ENCODE measurements around the gene LKAAEAR1.

The LKAAEAR1 gene

DNA sequence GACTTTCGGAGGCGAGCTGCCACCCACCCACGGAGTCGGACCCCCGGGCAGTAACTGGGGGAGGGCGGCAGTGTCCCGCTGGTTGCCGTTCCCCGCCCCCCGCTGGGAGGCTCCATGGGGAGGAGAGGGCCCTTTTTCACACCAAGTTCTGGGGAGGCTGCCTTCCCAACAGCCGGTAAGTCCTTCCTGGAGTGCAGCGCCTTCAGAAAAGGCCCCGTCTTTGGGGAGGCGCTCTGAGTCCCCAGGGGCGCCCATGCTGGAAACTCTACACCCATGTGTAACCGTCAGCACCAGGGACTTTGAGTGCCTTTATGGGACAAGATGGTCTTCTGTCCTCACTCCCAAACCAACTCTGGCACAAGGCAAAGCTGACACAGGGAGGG is 34.3 kb downstream of the LKAAEAR1 start:
- DNase-seq, result no peak

DNA sequence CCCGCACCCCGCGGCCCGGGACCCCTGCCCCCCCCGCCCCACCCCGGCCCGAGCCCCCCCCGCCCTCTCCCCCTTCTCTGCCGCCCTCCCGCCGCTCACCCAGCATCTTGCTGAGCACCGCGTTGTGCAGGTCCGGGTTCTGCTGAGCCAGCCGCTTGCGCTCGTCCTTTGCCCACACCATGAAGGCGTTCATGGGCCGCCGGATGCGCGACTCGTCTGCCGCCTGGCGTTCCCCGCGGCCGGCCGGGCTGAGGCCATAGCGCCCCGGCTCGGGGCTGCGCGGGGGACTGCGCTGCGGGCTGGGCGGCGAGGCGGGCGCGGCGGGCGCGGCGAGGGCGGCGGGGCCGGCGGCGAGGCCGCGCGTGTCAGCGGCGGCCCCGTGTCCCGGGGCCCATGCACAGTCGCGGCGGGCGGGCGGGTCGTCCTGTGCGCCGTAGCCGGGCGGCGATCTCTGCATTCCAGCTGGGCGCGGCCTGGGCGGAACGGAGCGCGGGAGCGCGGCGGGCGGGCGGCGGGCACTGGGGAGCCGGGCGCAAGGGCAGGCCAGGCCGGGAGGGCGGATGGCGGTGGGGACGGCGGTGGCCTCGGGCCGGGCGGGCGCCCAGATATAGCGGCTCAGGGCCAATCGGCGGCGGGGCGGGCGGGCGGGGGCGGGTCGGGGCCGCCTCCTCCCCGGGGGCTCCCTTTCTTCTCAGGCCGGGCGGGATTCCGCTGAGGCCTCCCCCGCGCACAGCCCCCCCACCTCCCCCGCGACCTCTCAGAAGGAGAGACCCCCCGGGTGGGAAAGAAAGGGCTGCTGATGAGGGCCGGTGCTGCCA is 34.9 kb downstream of the LKAAEAR1 start, which contains the start of gene SOX18:
Gene SOX18 (minus strand): TSS at position 580 of the 818 bp plus-strand sequence. CDS start 123 bp downstream, at position 457.
- DNase-seq, result peak; percentile 46

DNA sequence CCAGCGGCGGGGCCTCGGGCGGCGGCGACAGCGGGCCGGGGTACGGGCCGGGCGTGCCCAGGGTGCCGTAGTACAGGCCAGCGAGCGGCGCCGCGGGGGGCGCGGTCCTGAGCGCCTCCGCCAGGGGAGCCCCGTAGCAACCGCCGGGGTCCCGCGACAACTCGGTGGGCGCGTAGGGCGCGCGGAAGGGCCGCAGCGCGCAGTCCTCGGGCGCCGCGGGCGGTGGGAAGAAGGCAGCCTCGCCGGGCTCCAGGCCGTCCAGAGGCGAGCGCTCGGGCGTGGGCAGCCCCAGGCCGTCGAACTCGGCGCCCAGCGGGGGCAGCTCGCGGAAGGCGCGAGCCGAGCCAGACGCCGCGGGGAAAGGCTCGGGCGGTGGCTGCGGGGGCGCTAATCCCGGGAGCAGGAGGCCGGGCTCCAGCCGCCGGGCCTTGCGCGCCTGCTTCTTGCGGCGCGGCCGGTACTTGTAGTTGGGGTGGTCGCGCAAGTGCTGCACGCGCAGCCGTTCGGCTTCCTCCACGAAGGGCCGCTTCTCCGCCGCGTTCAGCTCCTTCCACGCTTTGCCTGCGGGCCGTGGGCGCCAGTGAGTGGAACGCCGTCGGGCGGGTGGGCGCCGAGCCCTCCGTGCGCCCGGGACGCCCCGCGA is 35.7 kb downstream of the LKAAEAR1 start:
- no peak for DNase-seq

DNA sequence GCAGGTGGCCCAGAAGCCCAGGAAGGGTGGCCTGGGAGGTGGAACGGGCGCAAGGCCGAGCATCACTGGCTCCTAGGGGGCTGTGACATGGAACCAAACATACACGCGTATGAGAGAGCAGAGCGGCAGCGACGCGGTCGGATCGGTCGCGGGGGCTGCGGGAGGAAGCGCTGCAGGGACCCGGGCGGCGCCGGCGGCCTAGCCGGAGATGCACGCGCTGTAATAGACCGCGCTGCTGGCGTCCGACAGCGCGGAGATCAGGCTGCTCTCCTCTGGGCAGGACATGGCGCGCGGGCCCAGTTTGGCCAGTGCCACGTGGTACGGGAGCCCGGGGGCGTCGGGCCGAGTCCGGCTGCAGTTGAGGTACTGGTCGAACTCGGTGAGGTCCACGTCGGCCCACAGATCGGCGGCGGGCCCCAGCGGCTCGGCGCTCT is 36.2 kb downstream of the LKAAEAR1 start:
- no peak for DNase-seq

DNA sequence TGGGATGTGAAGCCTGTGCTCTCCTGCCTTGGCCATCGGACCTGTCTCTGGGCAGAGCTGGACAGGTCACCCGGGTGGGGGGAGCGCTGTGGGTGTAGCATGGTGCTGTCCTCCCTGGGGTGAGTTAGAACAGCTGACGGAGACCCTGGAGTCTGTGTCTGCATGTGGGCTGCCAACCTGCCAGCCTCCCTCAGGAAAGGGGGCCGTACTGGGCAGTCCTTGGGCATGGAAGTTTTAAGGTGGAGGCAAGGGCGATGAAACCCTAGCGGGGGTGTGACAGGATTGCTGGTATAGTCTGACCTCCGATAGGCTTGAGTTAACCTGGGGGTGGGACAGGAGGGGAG is 37.2 kb downstream of the LKAAEAR1 start:
- no peak for DNase-seq

DNA sequence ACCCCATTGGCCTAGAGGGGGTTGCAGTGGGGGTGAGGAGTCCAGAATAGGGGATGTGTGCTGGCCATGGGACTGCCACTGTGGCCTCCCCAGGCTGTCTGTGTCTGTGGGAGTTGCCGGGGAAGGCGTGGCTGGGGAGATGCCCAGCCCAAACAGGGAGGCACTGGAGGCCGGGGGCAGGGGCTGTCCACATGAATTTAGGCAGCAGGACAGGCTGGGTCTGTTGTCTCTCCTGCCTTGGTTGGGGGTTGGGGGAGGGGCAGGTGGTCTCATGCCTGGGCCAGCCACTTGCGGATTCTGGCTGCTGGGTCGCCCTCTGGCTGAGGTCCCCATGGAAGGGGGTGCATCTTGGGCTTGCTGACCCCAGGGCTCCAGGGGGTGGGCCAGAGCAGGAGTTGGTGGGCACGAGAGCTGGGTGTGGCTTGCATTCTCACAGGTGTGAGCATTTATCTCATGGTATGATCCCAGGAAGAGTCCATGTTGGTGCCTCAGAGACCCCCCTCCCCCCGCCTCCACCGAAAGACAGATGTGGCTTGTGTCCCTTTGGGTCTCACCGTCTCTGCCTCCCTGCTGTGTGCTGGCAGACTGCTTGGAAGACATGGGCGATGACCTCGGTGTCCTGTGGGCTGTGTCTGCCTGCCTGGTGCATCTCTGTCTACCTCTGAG is 38.7 kb downstream of the LKAAEAR1 start:
- no peak for DNase-seq

DNA sequence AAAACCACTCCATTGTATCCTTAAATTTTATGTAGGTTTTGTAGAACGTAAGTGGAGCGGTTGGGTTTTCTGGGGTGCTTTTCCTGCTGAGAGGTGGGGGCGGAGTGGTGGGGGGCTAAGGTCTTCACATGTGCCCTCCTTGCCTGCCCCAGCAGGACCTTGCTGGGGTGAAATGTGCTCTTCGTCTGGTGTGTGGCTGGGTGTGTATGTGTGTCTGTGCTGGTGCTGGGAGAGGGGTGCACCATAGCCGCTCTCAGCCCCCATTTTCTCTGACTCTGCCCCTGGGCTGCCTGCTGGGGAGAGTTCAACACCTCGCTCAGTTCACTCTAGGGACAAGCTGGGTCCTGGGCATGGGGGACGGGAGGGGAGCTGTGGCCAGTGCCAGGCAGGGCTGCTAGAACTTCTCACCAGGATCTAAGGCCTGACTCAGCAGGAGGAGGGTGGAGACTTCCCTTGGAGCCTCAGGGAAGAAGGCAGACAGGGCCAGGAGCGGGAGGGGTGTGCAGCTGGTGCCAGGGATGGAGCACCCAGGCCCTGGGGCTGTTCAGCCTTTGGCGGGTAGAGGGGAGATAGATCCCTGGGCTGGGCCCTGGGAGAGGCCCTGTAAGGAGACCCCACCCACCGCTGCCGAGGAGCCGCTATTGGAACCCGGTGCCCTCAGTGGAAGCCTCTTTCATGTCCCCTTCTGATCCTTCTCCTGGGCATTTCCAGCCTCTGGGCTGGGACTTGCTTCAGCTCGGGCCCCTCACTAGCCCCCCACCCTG is 39.5 kb downstream of the LKAAEAR1 start:
- no peak for DNase-seq

DNA sequence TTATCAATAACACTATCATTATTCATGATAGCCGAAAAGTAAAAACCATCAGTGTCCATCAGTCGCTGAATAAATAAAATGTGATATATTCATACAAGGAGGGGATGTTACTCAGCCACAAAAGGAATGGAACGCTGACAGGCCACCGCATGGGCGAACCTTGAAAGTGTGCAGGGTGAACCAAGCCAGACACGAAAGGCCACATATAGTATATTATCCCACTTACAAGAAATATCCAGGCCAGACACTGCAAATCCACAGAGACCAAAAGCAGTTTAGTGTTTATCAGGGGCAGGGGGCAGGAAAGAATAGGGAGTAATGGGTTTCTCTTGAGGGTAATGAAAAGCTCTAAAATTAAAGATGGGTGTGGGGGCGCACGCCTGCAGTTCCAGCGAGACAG is 40.4 kb downstream of the LKAAEAR1 start:
- no peak for DNase-seq

DNA sequence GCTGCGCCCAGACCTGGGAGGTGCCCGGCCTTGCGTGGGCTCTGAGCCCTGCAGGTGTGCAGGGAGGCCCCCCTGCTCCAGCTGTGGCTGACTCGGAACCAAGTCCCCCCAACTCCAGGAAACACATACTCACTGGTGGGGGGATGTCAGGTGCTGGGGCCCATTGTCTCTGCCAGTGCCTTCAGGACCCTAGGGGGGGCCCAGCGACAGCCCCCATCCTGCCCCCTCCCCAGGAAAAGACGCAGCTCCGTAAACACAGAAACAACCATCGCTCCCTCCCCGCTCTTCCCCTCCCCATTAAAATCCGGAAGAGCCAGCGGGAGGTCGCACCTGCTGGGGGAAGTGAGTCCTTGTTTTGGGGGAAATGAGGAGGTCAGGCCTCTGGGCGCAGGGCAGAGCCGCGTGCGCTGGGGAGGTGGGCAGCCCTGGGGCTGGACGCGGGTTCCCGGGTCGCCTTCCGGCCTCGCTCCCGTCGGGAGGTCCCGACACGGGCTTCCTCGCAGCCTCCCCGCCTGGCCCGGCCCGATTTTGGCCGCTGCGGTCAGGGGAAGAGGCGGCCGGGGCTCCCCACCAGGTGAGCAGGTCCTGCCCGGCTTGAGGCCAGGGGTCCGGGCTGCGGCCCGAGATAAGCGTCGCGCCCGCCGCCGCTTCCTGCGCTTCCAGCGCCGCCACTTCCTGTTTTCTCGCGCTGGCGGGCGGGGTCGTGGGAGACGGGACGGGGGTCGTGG is 42.0 kb downstream of the LKAAEAR1 start:
- DNase-seq, result no peak

DNA sequence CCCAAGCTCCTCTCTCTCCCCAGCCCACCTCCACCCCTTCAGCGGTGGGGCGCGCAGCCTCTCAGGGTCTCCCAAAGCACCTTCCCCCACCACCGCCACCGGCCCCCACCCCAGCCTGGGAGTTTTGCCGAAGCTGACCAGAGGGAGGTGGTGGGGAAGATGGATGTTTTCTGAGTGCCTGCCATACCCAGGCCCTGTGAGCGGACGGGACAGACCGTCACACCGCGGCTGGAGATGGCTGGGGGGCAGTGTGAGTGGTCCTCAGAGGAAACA is 42.5 kb downstream of the LKAAEAR1 start:
- no peak for DNase-seq

DNA sequence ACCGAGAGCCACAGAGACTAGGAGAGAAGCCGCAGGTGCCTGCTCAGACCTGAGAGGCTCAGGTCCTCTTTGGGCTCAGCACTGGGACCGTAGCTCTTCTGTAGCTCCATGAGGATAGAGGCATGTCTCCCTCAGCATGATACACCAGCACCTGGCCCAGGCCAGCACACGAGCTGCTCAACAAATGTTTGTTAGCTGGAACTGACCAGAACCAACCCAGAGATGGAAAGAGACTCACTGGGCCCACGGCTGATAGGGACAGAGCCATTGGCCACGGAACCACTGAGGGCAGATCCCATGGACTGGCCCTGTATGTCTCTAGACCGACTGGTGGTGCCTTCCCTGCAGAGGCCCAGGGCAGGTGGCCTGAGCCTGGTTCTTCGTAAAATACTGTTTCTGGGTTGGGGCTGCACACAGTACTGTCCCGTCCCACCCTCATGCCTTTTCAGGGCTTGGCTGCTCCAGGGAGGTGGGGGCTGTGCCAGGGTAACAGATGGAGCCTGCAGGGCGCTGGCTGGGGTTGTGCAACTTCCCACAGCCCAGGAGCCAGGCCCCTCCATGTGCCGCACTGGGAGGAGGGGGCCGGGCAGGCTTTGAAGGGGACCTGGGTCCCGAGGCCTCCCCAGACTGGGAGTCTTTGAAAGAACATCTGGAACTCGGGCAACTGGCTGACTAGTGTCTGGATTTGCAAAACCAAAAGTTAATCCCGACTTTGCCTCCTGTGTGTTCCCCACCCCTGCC is 43.0 kb downstream of the LKAAEAR1 start:
- DNase-seq, result peak; percentile 34

DNA sequence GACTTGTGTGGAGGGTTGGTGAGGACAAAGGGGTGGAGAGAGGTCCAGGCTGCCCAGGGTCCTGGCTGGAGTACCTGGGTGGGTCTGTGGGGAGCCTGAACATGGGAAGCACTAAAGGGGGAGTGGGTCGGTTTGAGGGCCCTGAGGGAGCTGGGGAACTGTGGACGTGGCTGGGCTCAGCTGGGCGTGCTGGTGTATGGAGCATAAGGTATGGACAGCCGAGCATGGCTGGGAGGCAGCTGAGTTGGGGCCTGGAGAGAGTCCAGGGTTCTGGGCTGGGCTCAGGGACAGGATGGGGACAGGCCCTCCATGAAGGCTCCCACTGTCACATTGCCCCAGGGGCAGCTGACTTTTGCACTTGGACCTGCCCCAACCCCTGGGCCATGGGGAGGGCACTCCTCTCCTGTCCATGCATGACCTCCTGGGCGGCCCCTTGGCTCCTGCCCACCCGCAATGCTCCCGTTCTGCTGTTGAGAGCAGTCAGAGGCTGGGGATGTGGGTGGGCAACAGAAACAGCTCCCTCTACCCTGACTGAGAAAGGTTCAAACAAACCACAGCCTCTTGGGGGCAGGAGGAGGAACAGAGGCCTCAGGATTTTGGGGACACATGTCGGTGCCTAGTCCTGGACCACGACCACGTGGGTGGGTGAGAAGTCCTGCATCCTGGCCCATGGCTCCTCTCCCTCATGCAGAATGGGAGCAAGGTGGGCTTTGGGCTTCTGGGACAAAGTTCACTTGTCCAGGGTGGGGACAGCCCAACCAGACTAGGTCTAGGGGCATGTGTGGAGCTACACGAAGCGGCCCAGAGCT is 43.8 kb downstream of the LKAAEAR1 start:
- DNase-seq, result no peak

DNA sequence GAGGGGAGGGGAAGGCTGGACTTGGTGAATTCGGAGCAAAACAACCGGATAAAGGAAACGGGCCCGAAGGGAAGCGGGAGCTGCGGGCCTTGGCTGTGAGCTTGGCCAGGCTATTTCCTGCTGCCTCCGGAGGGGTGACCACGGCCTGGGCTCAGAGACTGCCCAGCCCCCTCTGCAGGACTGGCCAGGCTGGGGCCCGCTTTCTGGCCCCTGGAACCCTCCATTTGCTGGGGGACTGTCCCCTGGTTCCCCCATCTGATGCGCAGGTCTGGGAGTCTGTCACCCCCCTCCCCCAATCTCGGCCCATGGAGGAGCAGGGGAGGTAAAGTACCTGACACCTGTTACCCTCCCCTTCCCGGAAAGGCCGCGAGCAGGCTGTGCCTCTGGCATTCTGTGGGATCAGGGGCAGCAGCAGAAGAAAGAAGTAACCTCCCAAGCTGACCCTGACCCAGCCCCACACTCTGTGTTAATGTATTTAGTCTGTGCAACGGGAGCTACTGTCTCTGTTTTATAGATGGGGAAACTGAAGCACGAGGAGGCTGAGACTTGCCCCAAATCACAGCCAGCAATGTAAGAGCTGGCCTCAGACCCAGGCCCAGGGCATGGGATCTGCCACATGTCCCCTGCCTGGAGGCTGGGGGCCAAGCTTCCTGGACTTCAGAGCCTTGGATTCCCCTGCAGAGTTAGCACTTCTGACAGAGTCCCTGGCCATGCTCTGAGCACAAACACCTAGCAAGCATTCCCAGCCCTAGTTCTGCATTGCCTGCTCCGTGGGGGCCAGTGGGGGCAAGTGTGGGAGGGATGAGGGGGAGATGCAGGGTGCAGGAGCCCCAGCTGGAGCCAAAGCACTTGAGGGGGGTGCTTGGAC is 44.7 kb downstream of the LKAAEAR1 start:
- DNase-seq, result no peak

DNA sequence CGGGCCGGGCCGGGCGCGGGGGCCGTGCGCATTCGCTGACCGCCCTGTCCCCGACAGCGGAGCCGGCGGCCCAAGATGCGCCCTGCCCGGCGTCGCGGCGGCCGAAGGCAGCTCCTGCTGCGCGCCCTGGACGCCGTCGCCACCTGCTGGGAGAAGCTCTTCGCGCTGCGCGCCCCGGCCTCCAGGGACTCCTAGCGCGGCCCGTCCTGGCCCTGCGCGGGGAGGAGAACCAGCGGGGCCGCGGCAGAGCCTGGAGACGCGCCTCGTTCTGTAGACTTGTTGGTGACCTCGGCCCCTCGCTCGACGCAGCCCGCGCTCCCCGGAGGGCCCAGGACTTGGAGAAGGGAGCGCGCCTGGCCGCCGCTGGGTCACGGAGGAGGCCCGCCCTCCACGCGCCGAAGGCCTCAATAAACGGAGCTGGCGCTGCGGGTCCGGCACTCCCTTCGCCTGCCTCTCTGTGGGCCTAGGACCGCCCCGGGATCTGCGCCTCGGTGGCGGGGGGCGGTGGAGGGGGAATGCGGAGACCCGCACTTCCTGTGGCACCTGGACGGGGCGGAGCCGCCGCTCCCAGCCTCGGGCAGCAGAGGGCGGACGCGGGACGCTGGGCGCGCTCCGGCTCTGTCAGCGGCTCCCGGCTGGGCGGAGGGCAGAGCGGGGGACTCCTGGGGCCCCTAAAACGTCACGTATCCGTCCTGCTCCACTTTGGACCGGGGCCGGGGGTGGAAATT is 45.5 kb downstream of the LKAAEAR1 start:
- peak; percentile 84 for DNase-seq

DNA sequence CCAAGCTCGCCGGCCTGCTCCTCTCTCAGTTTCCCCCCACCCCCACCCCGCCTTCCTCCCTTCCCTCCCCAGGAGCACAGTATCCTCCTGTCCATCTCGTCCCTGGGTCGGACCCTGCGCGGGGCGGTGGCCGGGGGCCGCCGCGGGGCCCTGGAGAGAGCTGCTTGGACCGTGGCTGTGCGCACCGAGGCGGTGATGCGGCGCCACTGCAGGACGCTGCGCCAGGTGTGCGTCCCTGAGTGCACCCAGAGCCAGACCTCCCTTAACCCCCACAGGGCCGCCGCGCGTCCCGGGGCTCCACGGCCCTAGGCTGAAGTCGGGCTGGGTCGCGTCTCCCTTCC is 46.0 kb downstream of the LKAAEAR1 start:
- DNase-seq, result peak; percentile 62

DNA sequence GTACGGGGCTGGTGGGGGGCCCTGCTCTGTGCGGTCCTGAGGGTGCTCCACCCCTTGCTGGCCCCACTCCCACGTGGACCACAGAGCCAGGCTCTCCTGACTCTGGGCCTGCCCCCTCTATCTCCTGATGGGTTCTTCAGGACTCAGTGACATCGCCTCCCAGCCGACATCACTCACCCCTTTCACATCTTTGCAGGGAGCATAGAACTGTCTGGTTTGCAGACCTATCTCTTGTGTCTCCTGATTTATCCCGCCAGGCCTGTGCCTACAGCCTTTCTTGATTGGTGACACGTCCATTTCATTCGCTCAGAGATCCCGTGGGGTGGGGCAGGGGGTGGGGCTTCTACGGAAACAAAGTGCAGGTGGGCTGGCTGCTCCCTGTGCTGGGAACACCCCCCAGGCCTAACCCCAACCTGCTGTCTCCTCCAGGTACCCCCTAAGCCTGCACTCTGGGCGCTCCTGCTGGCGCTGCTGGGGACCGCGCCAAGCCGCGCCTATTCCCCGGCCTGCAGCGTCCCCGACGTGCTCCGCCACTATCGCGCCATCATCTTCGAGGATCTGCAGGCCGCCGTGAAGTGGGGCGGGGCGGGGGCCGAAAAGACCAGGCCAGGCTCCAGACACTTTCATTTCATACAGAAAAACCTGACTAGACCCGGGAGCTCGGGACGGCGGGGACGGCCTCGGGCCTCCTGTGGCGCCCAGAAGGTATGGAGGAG is 46.5 kb downstream of the LKAAEAR1 start:
- no peak for DNase-seq

DNA sequence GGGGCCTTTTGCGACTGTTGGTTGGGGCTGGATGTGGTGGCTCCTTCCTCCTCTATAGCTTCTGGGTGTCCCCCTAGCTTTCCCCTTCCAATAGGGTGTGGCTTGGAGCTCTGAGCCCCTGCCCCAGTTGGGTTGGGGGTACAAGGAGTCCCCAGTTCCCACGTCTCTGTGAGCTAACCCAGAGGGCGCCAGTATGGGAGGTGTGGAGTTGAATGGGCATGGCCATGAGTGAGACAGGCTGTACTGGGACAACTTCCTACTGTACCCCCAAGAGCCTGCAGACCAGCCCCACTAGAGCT is 47.0 kb downstream of the LKAAEAR1 start:
- DNase-seq, result no peak

DNA sequence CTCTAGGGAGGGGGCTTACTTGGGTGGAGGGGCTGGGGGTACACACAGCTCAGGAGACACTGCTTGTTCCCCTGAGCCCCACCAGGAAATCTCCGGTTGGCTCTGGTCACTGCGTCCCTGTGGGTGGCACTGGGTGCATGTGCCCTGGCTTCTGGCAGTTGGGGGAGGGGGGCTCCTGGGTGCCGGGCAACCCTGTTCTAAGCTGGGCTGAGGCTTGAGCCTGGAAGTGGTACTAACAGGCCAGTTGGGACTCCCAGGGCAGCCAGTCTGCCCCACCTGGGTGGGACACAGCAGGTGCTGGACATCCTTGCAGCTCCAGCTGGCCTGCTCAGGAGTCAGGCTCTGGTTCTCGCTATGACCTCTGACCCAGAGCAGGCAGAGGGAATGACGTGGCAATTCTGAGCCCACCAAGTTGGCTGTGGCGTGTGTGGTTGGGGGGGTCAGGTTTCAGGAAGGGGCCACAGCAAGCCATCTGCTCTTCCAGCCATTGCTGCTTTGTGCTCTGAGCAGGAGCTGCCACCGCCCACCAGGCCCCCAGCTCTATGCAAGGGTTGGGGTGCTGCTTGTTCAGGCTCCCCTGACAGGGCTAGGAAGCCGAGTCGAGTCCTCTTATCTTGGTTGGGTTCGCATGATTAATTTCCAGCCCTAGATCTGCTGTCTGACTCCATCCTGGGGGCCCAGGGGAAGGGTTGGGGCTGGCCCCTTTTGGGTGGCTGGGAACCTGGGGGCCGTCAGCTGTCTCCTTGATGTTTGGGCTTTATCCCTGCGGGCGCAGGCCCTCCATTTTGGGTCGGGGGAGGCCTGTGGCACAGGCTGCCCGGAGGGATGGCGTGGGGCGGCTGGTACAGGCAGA is 47.6 kb downstream of the LKAAEAR1 start:
- no peak for DNase-seq

All from NCI-H82 (cell line).